ENCODE results near the gene GOSR2.

Gene GOSR2

DNA sequence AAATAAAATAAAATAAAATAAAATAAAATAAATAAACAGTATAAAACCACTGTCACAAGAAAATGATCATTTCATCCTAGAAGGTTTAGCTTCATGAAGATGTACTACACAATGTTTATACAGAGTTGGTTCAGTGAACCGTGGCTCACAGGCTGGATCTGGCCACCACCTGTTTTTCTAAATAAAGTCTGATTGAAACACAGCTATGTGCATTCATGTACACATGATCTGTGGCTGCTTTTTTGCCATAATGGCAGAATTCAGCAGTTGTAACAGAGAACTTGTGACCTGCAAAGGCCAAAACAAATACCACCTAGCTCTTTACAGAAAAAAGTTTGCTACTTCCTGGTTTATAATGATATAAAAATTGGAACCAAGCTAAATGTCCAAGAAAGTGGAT is 68.7 kb downstream of the GOSR2 start:
- DNase-seq (ENCODE audit: low spot score): peak; percentile 40

All from germinal center (tissue), 1 donor.